ENCODE measurements around the gene ERBB3.

The ERBB3 gene

GRCh38 chr12:56078931-56079722, 838 bp upstream of the ERBB3 start:
- peak; percentile 19 to 41 for DNase-seq (ENCODE audit: low read depth in 2 of 2)

DNA sequence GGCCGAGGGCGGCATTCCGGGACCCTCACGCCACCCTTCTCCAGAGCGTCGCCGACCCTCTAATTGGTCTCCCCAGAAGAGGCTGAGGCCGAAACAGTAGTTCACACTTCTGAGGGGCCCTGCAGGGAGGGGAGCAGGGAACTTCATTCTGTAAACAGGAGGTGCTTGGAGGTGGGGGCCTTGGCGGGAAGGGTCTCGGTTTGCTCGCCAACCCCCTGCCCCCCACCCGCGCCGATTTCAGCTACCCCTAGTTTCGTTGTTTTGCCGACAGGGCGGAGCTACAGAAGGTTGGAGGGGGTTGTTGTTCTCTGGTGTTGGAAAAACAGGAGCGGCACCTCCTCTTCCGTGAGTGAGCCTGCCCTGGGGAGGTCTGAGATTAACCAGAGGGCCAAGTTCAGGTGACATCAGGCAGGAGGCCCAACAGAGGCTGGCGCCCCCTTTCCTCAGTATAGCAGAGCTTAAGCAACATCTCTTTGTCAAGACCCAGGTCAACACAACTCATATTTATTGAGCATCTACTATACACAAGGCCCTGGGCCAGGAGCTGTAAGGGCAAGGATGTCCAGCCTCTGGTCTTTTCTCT, 682 bp downstream of the ERBB3 start:
- no peak for DNase-seq (ENCODE audit: low read depth in 2 of 2)

DNA sequence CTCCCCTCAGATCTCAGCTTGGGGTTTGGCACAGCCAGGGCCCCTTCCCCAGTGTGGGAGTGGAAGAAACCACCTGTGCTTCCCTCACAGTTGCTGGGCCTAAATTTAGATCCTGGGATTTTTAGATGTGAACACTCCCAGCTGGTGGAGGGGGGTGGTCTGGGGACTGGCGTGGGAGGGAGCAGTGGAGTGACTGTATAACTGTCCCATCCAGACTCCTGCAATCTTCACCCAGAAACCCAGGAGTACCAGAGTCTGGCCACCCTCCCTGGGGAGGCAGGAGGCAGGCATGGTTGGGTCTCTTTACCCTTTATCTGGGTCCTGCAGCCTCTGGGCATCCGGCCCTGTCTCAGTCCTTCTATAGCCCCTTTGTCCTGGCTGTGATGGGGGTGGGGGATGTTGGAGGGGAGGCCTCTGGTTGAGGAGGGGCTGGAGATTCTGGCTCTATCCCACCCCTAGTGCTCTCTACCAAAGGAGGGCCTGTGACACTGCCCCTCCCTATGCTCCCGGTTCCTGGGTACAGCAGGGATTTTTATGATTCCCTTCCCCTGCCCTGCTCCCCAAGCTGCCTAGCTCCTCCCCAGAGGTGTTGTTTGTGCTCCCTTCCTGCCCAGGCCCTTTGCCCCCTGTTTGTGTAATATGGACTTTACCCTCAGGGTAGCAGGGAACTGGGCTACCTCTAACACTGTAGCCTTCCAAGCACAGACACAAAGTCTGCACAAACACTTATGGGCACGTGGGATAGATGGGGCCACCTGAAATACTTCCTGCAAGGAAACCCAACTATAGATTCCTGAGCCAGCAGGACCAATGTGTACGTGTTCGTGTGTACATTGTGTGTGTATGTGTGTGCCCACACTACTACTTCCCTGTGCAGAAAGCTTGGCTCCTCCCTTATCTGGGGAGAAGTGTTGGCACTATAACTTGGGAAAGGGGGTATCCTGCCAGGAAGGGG, 1.7 kb downstream of the ERBB3 start:
- DNase-seq (ENCODE audit: low read depth in 2 of 2), result no peak

- no peak for DNase-seq (ENCODE audit: low read depth in 2 of 2)
Observed at GRCh38 chr12:56082382-56082781, 2.4 kb downstream of the ERBB3 start.

DNA sequence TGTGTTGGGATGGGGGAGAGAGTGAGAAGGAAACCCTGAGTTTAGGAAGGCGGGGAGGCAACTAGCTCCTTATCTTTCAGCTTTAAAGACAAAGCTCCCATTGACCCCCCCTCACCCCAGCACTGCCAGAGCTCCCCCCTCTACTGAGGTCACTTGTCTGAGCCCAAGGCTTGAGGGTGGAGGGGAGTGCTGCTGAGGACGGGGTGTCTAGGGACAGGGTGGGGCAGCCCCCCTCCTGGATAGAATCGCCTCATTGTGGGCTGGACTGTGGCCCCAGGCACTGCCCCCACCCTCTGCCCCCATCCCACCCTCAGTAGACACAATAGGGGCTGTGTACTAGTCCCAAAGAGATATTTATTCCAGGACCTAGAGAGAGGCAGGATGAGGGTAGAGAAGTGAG, 3.0 kb downstream of the ERBB3 start:
- no peak for DNase-seq (ENCODE audit: low read depth in 2 of 2)

GRCh38 chr12:56084958-56085543, 5.1 kb downstream of the ERBB3 start:
- DNase-seq (ENCODE audit: low read depth in 2 of 2), result no peak

- DNase-seq (ENCODE audit: low read depth in 2 of 2), result no peak
Observed at GRCh38 chr12:56086096-56086495, 6.1 kb downstream of the ERBB3 start.

GRCh38 chr12:56086608-56087007, 6.6 kb downstream of the ERBB3 start:
- no peak for DNase-seq (ENCODE audit: low read depth in 2 of 2)

GRCh38 chr12:56087220-56087619, 7.3 kb downstream of the ERBB3 start:
- DNase-seq (ENCODE audit: low read depth in 2 of 2), result no peak

DNA sequence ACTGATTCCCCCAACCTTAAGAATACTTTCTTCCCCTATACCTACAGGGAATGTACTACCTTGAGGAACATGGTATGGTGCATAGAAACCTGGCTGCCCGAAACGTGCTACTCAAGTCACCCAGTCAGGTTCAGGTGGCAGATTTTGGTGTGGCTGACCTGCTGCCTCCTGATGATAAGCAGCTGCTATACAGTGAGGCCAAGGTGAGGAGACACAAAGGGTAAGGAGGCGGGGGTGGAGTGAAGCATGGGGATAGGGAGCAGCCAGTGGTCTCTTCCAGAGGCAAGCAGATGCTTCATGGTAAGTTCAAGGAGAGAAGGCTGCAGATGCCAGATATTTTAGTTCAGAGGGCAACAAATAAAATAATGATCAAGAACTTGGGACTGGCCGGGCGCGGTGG, 17.8 kb downstream of the ERBB3 start:
- no peak for DNase-seq (ENCODE audit: low read depth in 2 of 2)

DNA sequence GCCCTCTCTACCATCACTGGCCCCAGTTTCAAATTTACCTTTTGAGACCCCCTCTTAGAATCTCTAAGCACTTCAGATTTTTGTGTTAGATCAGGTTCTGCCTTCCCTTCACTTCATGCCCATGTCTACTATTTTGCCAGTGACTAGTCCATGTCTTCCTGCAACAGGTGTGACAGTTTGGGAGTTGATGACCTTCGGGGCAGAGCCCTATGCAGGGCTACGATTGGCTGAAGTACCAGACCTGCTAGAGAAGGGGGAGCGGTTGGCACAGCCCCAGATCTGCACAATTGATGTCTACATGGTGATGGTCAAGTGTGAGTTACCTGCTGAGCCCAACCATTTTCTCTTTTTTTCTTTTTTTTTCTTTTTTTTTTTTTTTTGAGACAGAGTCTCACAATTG, 18.6 kb downstream of the ERBB3 start:
- DNase-seq (ENCODE audit: low read depth in 2 of 2), result no peak

DNA sequence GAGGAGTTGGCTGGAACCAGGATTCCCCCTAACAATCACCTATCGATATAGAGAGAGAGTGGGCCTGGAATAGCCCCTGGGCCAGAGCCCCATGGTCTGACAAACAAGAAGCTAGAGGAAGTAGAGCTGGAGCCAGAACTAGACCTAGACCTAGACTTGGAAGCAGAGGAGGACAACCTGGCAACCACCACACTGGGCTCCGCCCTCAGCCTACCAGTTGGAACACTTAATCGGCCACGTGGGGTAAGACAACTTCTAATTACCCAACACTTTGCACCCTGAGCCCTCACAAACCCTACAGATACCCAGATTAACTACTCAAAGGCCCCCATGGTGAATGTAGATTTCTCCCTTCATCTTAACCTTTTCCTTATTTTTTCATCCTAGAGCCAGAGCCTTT, 19.8 kb downstream of the ERBB3 start:
- DNase-seq (ENCODE audit: low read depth in 2 of 2), result no peak

DNA sequence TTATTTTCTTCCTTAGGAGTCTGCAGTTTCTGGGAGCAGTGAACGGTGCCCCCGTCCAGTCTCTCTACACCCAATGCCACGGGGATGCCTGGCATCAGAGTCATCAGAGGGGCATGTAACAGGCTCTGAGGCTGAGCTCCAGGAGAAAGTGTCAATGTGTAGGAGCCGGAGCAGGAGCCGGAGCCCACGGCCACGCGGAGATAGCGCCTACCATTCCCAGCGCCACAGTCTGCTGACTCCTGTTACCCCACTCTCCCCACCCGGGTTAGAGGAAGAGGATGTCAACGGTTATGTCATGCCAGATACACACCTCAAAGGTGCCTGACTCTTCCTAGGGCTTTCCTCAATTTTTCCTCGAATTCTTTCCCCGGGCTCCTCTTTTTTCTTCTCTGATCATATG, 21.1 kb downstream of the ERBB3 start:
- no peak for DNase-seq (ENCODE audit: low read depth in 2 of 2)

- DNase-seq (ENCODE audit: low read depth in 2 of 2), result no peak
Observed at GRCh38 chr12:56102683-56103065, 22.7 kb downstream of the ERBB3 start.

- no peak for DNase-seq (ENCODE audit: low read depth in 2 of 2)
Observed at GRCh38 chr12:56103066-56103711, 23.2 kb downstream of the ERBB3 start.

- no peak for DNase-seq (ENCODE audit: low read depth in 2 of 2)
Observed at GRCh38 chr12:56103823-56104108, 23.8 kb downstream of the ERBB3 start.

DNA sequence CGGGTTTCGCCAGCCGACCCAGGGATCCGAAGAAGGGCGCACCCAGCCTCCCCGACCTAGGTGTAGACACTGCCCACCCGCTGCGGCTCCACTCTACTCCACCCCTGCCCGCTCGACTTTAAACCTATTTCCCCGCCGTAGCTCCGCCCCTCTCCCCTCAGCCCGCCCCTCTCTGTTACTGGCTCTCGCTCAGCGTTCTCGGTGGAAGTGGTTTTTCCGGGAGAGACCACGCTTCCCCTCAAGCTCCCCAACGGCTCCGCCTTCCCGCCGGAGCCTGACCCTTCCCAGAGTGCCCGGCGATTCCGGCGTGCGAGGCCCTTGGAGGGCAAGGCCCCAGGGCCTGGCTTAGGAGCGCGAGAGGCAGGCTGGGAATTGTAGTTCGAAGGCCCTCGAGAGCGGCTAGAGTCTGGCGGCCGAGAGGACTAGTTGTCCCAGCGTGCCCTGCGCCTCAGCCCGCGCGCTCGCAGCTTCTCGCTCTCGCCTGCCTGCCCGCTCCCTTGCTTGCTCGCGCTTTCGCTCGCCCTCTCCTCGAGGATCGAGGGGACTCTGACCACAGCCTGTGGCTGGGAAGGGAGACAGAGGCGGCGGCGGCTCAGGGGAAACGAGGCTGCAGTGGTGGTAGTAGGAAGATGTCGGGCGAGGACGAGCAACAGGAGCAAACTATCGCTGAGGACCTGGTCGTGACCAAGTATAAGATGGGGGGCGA, 24.3 kb downstream of the ERBB3 start, which contains the start of gene PA2G4:
PA2G4 (plus strand) TSS at position 451 of the 706 bp plus-strand sequence; CDS start at position 630, 179 bp downstream.
- peak; percentile 98 for DNase-seq (ENCODE audit: low read depth in 2 of 2)

DNA sequence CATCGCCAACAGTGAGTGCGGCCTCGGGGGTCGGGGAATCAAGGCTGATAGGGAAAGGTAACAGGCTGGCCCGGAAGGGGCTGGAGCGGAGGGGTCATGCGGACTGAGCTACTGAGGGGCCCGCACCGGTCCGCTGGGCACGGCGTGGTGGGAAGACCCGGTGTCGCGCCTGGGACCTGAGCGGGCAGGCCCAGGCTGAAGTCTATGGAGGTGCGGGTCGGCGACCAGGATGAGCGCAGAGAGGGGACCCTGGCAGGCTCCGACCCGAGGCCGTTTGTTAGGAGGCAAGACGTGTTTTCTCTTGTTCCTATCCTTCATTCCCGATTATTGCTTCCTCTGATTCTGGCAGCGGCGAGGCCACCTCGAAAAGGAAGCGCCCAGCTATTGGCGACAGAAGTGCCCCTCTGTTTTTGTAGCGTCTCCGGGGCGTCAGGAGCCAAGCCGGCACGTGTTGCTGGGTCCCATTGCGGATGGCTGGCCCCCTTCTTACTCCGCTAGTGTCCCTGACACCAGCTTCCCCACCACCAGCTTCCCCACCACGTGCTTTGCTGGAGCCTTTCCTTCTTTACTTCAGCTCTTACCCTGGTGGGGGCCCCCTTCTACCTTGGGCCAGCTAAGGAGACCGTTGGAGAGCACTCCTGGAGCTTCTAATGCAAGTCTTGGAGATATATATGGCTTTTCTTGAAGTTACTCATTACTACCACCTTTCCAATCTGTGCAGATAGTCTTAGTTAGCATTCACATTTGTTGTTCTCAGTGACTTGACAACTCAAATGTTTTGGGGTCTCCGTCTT, 25.0 kb downstream of the ERBB3 start:
- peak in 1 of 2 donors; percentile 11 for DNase-seq (ENCODE audit: low read depth in 2 of 2)

DNA sequence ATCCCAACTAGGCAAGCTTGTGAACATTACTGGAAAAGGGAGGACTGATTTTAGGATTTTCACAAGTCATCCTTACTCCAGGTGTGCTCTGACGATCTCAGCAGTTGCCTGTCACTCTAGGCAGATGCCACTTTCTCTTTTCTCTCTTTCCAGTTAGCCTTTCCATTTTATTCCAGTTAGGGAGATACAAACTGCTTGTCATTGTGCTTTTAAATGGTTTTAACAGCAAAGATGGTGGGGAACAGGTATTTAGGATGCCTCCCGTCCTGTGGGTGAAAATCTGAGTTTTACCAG, 25.6 kb downstream of the ERBB3 start:
- no peak for DNase-seq (ENCODE audit: low read depth in 2 of 2)

- no peak for DNase-seq (ENCODE audit: low read depth in 2 of 2)
Observed at GRCh38 chr12:56107242-56107641, 27.3 kb downstream of the ERBB3 start.

All from activated CD4-positive, alpha-beta T cell treated with anti-CD3 and anti-CD28 coated beads for 24 hours (primary cell).